Motor neuron (in vitro differentiated cells): ENCODE results near the gene CTNNA3. TPM values are rescaled to one million over a fixed set of nuclear protein-coding genes. Genes with fewer than 3 reads are reported as not detected.

Experiments used
- ATAC-seq, 8 experiments: fragments of 200-7000 bp; cut with Tn5 transposase; replicated peaks in 6 of 8; 2 replicates each; pipeline ENCODE4 v1.8.0; 2021; ENCODE audit warnings: mild to moderate bottlenecking in 8 of 8, moderate library complexity in 8 of 8
- H3K27ac ChIP-seq, 2 donors: fragments of 250-450 bp; sonication (Bioruptor Pico); 2 replicates each; pipeline ENCODE4 v1.9.0; 2021; ENCODE audit warnings: antibody characterized with exemption in 2 of 2, mild to moderate bottlenecking in 2 of 2, moderate library complexity in 1 of 2
- H3K4me1 ChIP-seq, 2 donors: fragments of 250-450 bp; sonication (Bioruptor Pico); replicated peaks in 1 of 2; 2 replicates each; pipeline ENCODE4 v1.6.1; 2021; ENCODE audit warnings: antibody characterized with exemption in 2 of 2, mild to moderate bottlenecking in 2 of 2, moderate library complexity in 1 of 2
- H3K4me3 ChIP-seq, 5 donors: fragments of 250-450 bp; sonication (Bioruptor Pico); 2 replicates each; pipeline ENCODE4 v1.9.0; 2021; ENCODE audit warnings: antibody characterized with exemption in 5 of 5, mild to moderate bottlenecking in 5 of 5, moderate library complexity in 4 of 5
- WGBS, 10 experiments: fragments of 450-650 bp; shearing (Covaris generic); methylation state at CpG; one replicate each; pipeline ENCODE4 v1.0.0; 2022; 5-methylcytosine and 5-hydroxymethylcytosine counted together
- in situ Hi-C, 9 experiments: fragments of 400-800 bp; cut with MboI; loops; one replicate each; pipeline ENCODE4 v1.15.0; 2021; ENCODE audit warnings: low sequenced_read_pairs in 9 of 9, low pct_unique_long_range_greater_than_20kb in 2 of 9; ENCODE audit not compliant: unreplicated experiment in 9 of 9
- total RNA-seq, 8 experiments: library from RNA; unstranded; fragments of 300-600 nt; gene quantifications; 2 replicates each; pipeline versions ENCODE4 v1.2.3 to v1.2.4, GENCODE V29; 2022

The CTNNA3 gene
- total RNA-seq, 8 experiments from 2014 or later = 0.05 to 4.6 (median 0.48) TPM

GRCh38 chr10:66238343-66238742 is 1457.7 kb downstream of the CTNNA3 start:
- no peak for ATAC-seq
- Histone ChIP-seq H3K27ac (no peak overlapping the region), H3K4me3 (no peak overlapping the region), H3K4me1 (no peaks in the 10 kb centered on the region)
- WGBS, 10 experiments = 0 to 100% (median 71%) methylated on average over 1 to 2 of the region's 2 CpGs; no CpG with 5 or more reads in 1 of the 10 experiments
- in situ Hi-C loops = no loop called here

GRCh38 chr10:66234872-66235271 is 1461.1 kb downstream of the CTNNA3 start:
- Histone ChIP-seq H3K27ac (no peak overlapping the region), H3K4me3 (no peak overlapping the region), H3K4me1 (no peaks in the 10 kb centered on the region)
- in situ Hi-C loops = no loop called here
- 3 to 100% (median 95%) methylated on average over 1 to 4 of the region's 4 CpGs; no CpG with 5 or more reads in 1 of the 10 experiments for WGBS, 10 experiments
- ATAC-seq = peak in 1 of 8 experiments; percentile 17

GRCh38 chr10:66228887-66229286 is 1467.1 kb downstream of the CTNNA3 start:
- Histone ChIP-seq H3K4me1 (no peaks in the 10 kb centered on the region), H3K4me3 (no peak overlapping the region), H3K27ac (no peak overlapping the region)
- no peak for ATAC-seq
- in situ Hi-C loops = no loop called here

- ATAC-seq = no peak
- Histone ChIP-seq H3K4me3 (no peak overlapping the region), H3K4me1 (no peaks in the 10 kb centered on the region), H3K27ac (no peak overlapping the region)
- in situ Hi-C loops = no loop called here
- WGBS, 10 experiments = 0 to 83% (median 67%) methylated on average over 1 of the region's 1 CpG; no CpG with 5 or more reads in 2 of the 10 experiments
Measured at GRCh38 chr10:66223656-66224055, 1472.3 kb downstream of the CTNNA3 start.

- no peak overlapping the region for H3K4me3 ChIP-seq
- no peak for ATAC-seq
- in situ Hi-C loops = no loop called here
- no peaks in the 10 kb centered on the region for H3K4me1 ChIP-seq
- H3K27ac ChIP-seq = no peak overlapping the region
- WGBS, 10 experiments = 5 to 100% (median 73%) methylated on average over 1 to 3 of the region's 3 CpGs
Measured at GRCh38 chr10:66222462-66223046, 1473.4 kb downstream of the CTNNA3 start.

GRCh38 chr10:66218981-66219587 is 1476.9 kb downstream of the CTNNA3 start:
- Histone ChIP-seq H3K4me3 (no peak overlapping the region), H3K4me1 (no peaks in the 10 kb centered on the region), H3K27ac (no peak overlapping the region)
- in situ Hi-C loops = no loop called here
- no peak for ATAC-seq
- WGBS, 10 experiments = 20 to 100% (median 67%) methylated on average over 1 to 5 of the region's 5 CpGs; no CpG with 5 or more reads in 2 of the 10 experiments

- ATAC-seq = no peak
- WGBS, 10 experiments = 0 to 100% (median 68%) methylated on average over 1 to 2 of the region's 2 CpGs
- in situ Hi-C loops = no loop called here
Measured at GRCh38 chr10:66218289-66218688, 1477.7 kb downstream of the CTNNA3 start.

GRCh38 chr10:66215920-66216319 is 1480.1 kb downstream of the CTNNA3 start:
- WGBS, 10 experiments = 0 to 88% (median 61%) methylated on average over 1 to 3 of the region's 3 CpGs; no CpG with 5 or more reads in 3 of the 10 experiments
- peak in 1 of 8 experiments; percentile 79 for ATAC-seq
- H3K4me1 ChIP-seq = no peaks in the 10 kb centered on the region
- in situ Hi-C loops = no loop called here
- no peak overlapping the region for H3K27ac ChIP-seq
- no peak overlapping the region for H3K4me3 ChIP-seq

More at GRCh38 chr10:66218289-66218688, 1477.7 kb downstream of the CTNNA3 start:
- H3K27ac ChIP-seq = no peak overlapping the region
- no peak overlapping the region for H3K4me3 ChIP-seq
- no peaks in the 10 kb centered on the region for H3K4me1 ChIP-seq

- ATAC-seq = no peak
- Histone ChIP-seq H3K4me3 (no peak overlapping the region), H3K27ac (no peak overlapping the region), H3K4me1 (no peaks in the 10 kb centered on the region)
- WGBS, 10 experiments = 11 to 100% (median 76%) methylated on average over 1 to 4 of the region's 4 CpGs
- in situ Hi-C loops = no loop called here
Measured at GRCh38 chr10:66214721-66215404, 1481.1 kb downstream of the CTNNA3 start.

GRCh38 chr10:66209025-66209424 is 1487.0 kb downstream of the CTNNA3 start:
- in situ Hi-C loops = no loop called here
- Histone ChIP-seq H3K4me1 (no peaks in the 10 kb centered on the region), H3K27ac (no peak overlapping the region), H3K4me3 (no peak overlapping the region)
- no peak for ATAC-seq

GRCh38 chr10:66204838-66205237 is 1491.2 kb downstream of the CTNNA3 start:
- ATAC-seq = no peak
- in situ Hi-C loops = no loop called here
- H3K27ac ChIP-seq = no peak overlapping the region
- H3K4me1 ChIP-seq = no peaks in the 10 kb centered on the region
- no peak overlapping the region for H3K4me3 ChIP-seq

- ATAC-seq = no peak
- no peaks in the 10 kb centered on the region for H3K4me1 ChIP-seq
- no peak overlapping the region for H3K27ac ChIP-seq
- in situ Hi-C loops = no loop called here
- H3K4me3 ChIP-seq = no peak overlapping the region
- 0 to 100% (median 93%) methylated on average over 1 to 3 of the region's 3 CpGs for WGBS, 10 experiments
Measured at GRCh38 chr10:66202101-66202500, 1493.9 kb downstream of the CTNNA3 start.

GRCh38 chr10:66192162-66192831 is 1503.7 kb downstream of the CTNNA3 start:
- Histone ChIP-seq H3K27ac (no peak overlapping the region), H3K4me1 (no peaks in the 10 kb centered on the region), H3K4me3 (no peak overlapping the region)
- no peak for ATAC-seq
- in situ Hi-C loops = no loop called here
- 0 to 100% (median 69%) methylated on average over 1 to 2 of the region's 2 CpGs; no CpG with 5 or more reads in 2 of the 10 experiments for WGBS, 10 experiments
